HepG2 (cell line): ENCODE data around the gene PALMD. TPM values are rescaled to one million over a fixed set of nuclear protein-coding genes. Genes with fewer than 3 reads are reported as not detected.
A peak's percentile ranks its signal among the peaks of the same experiment; 100 is the strongest.

Experiments used
- ATAC-seq: fragments of 200-7000 bp; cut with Tn5 transposase; 3 replicates; pipeline ENCODE4 v1.9.1; 2020; ENCODE audit warnings: mild to moderate bottlenecking, moderate library complexity
- BruUV-seq: library from RNA; stranded (reverse); fragments of 400-500 nt; replicated peaks from 2 replicates; lab custom pipeline; 2021; lab: Mats Ljungman, UMichigan
- CTCF ChIA-PET: fragments of 300-600 bp; formaldehyde crosslinking; extraction: SDS; loops from one replicate; lab custom pipeline; 2021; ENCODE audit warnings: low total read pairs, inconsistent platforms, low intra/inter-chr PET ratio; lab: Yijun Ruan, JAX
- POLR2A ChIA-PET: fragments of 350-600 bp; sonication (Branson Sonifier 250); formaldehyde crosslinking; loops from one replicate; lab custom pipeline; 2020; ENCODE audit warnings: antibody characterized with exemption, inconsistent platforms; lab: Yijun Ruan, JAX
- DNase-seq: peaks from one replicate; pipeline ENCODE4 v3.0.0-alpha.2; 2015; ENCODE audit warnings: low spot score
- FAIRE-seq: peaks from 3 replicates; lab custom pipeline; 2011; peaks lifted over from hg19 to GRCh38; lab: Jason Lieb, UNC
- H2AFZ ChIP-seq: one replicate; pipeline ENCODE4 v1.6.1; 2011; ENCODE audit warnings: low read length, inconsistent platforms
- H3K27ac ChIP-seq: fragments of 300-600 bp; 3 replicates; pipeline ENCODE4 v1.8.0; 2011; ENCODE audit warnings: mixed run types, mild to moderate bottlenecking, mixed read lengths, low read length, inconsistent platforms; ENCODE audit not compliant: insufficient read depth; ENCODE audit errors: extremely low read length
- H3K27me3 ChIP-seq, 2 experiments: fragments of 200-600 bp in 1 of 2; 2 replicates in 1 of 2; 3 replicates in 1 of 2; pipeline versions ENCODE4 v1.6.0 to v1.8.0; 2011; ENCODE audit warnings: low read length in 2 of 2, mild to moderate bottlenecking in 2 of 2, moderate library complexity in 2 of 2, inconsistent platforms in 1 of 2; ENCODE audit not compliant: insufficient read depth in 2 of 2, control insufficient read depth in 1 of 2
- H3K36me3 ChIP-seq, 2 experiments: fragments of 200-600 bp in 1 of 2; replicated peaks in 1 of 2; 2 replicates in 1 of 2; 3 replicates in 1 of 2; pipeline versions ENCODE4 v1.5.1 to v1.8.0; 2011; ENCODE audit warnings: low read length in 2 of 2, inconsistent platforms in 1 of 2; ENCODE audit not compliant: insufficient read depth in 2 of 2, control insufficient read depth in 1 of 2
- H3K4me1 ChIP-seq: 2 replicates; pipeline ENCODE4 v1.5.1; 2012; ENCODE audit warnings: low read length, inconsistent platforms; ENCODE audit not compliant: insufficient read depth
- H3K4me2 ChIP-seq: 2 replicates; pipeline ENCODE4 v1.6.0; 2011; ENCODE audit warnings: low read depth, low read length, inconsistent platforms
- H3K4me3 ChIP-seq, 3 experiments: fragments of 200-600 bp in 1 of 3; sonication (generic), shearing (Covaris generic) in 1 of 3; replicated peaks in 1 of 3; 2 replicates each; pipeline ENCODE4 v1.5.1; 2011 to 2016; ENCODE audit warnings: low read length in 3 of 3, inconsistent platforms in 2 of 3, low read depth in 2 of 3, mild to moderate bottlenecking in 2 of 3, control low read depth in 1 of 3, mixed read lengths in 1 of 3; ENCODE audit not compliant: insufficient read depth in 1 of 3
- H3K79me2 ChIP-seq: one replicate; pipeline ENCODE4 v1.6.1; 2011; ENCODE audit warnings: low read length, inconsistent platforms; ENCODE audit not compliant: insufficient read depth
- H3K9ac ChIP-seq: 2 replicates; pipeline ENCODE4 v1.6.0; 2011; ENCODE audit warnings: mild to moderate bottlenecking, low read depth, low read length, inconsistent platforms; ENCODE audit not compliant: insufficient read depth
- H3K9me3 ChIP-seq: 2 replicates; pipeline ENCODE4 v1.5.1; 2012; ENCODE audit warnings: mild to moderate bottlenecking, low read length
- H4K20me1 ChIP-seq: 2 replicates; pipeline ENCODE4 v1.6.0; 2011; ENCODE audit warnings: inconsistent platforms, mild to moderate bottlenecking, low read length, moderate library complexity; ENCODE audit not compliant: insufficient read depth
- CEBPB ChIP-seq: IDR thresholded peaks from 2 replicates; pipeline ENCODE4 v1.6.1; 2011; ENCODE audit warnings: low read depth, low read length, improper control_type of control experiment, borderline replicate concordance
- KAT7 ChIP-seq: IDR thresholded peaks from 2 replicates; pipeline ENCODE4 v1.6.1; 2018; ENCODE audit warnings: borderline replicate concordance, missing compliant biosample characterization
- MTA3 ChIP-seq: sonication (generic); formaldehyde crosslinking; IDR thresholded peaks from 2 replicates; pipeline ENCODE4 v1.4.0; 2020; ENCODE audit warnings: missing genetic modification reagents
- RXRB ChIP-seq: IDR thresholded peaks from 2 replicates; pipeline ENCODE4 v1.6.1; 2016; ENCODE audit warnings: borderline replicate concordance, missing genetic modification reagents, missing compliant biosample characterization
- ZNF10 ChIP-seq: sonication (generic); formaldehyde crosslinking; IDR thresholded peaks from 2 replicates; pipeline ENCODE4 v1.4.0; 2020; ENCODE audit warnings: mild to moderate bottlenecking, low read depth, missing genetic modification reagents, borderline replicate concordance
- ZNF772 ChIP-seq: sonication (generic); formaldehyde crosslinking; IDR thresholded peaks from 2 replicates; pipeline ENCODE4 v1.5.0; 2020; ENCODE audit warnings: mild to moderate bottlenecking, missing genetic modification reagents
- whole genome bisulfite sequencing: methylation state at CpG from one replicate; pipeline ENCODE4 v1.1.6; 2017; ENCODE audit warnings: low lambda C conversion rate; 5-methylcytosine and 5-hydroxymethylcytosine counted together
- in situ Hi-C: cut with HindIII; loops from 2 replicates; pipeline ENCODE4 v1.10.0; 2017; ENCODE audit warnings: low pct_unique_long_range_greater_than_20kb; ENCODE audit not compliant: extremely low pct_ligation_motif_present
- intact Hi-C: fragments of 100-400 bp; cut with micrococcal nuclease; formaldehyde crosslinking; loops from one replicate; pipeline ENCODE4 v1.10.0; 2022; ENCODE audit not compliant: unreplicated experiment
- polyA plus RNA-seq, 8 experiments: library from polyadenylated mRNA; depleted of rRNA in 3 of 8; stranded (reverse) in 7 of 8; unstranded in 1 of 8; fragments of >200 nt; fragmentation: Illumina TruSeq in 4 of 8; extraction: Trizol in 4 of 8; gene quantifications; 2 replicates each; pipeline versions ENCODE4 v1.2.1 to v1.2.3, GENCODE V29; 2011 to 2016; ENCODE audit warnings: low read depth in 4 of 8, missing spikeins in 1 of 8, mixed read lengths in 1 of 8; ENCODE audit not compliant: insufficient read depth in 1 of 8
- total RNA-seq, 5 experiments: library from RNA; depleted of rRNA; stranded (reverse); fragments of >200 nt; fragmentation: Illumina TruSeq; extraction: Trizol; gene quantifications; 2 replicates each; pipeline ENCODE4 v1.2.3, GENCODE V29; 2016; ENCODE audit warnings: low read depth in 1 of 5
- TF ChIP-seq, protein P1 (sequence below): sonication (generic); formaldehyde crosslinking; IDR thresholded peaks from 2 replicates; pipeline ENCODE4 v1.5.0; 2020; ENCODE audit warnings: mild to moderate bottlenecking, missing genetic modification reagents, borderline replicate concordance
- TF ChIP-seq, protein P2 (sequence below): IDR thresholded peaks from 2 replicates; pipeline ENCODE4 v1.6.1; 2016; ENCODE audit warnings: mild to moderate bottlenecking
- TF ChIP-seq, protein P3 (sequence below): sonication (generic); formaldehyde crosslinking; IDR thresholded peaks from 2 replicates; pipeline ENCODE4 v1.4.0; 2020; ENCODE audit warnings: mild to moderate bottlenecking, missing genetic modification reagents, borderline replicate concordance

The PALMD gene
- total and polyA plus RNA-seq, 2 of the 13 experiments (the other 11 are each of a cell fraction or from before 2014, with no cell fraction given) = 5.5 to 31.1 TPM

DNA sequence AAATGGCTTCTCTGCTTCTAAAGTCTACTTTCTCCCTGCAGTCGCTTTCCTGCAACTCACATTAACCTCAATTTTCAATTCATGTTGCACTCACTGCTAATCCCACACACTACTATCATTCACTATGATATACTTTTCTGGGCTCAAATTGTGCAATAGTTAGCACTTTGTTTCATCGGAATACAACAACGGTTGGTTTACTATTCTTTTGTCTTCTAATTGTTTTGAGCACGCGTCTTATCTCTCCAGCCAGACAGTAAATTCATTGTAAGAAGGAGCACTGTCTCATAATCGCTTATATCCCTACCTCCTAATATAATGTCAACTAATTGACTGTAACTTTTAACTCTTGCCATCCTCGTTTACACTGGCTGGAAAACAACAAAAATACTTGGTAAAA lies 3.9 kb upstream of the PALMD start:
- ChIA-PET POLR2A (no interaction called here), CTCF (no interaction called here)
- intact Hi-C loops (no loop called here), in situ Hi-C loops (no loop called here)
- H3K27me3 ChIP-seq = no peaks in the 10 kb centered on the region; a peak in 1 of 5 replicates
- peaks cover 43% of the 10 kb centered on the region for H3K4me1 ChIP-seq
- H3K4me2 ChIP-seq = no peak overlapping the region
- no peaks in the 10 kb centered on the region for H4K20me1 ChIP-seq
- H3K79me2 ChIP-seq = peaks cover 7% of the 10 kb centered on the region
- H3K27ac ChIP-seq = no peak overlapping the region
- BruUV-seq = no TSS peak
- peak; percentile 49; the same call in 1 of the 2 replicates for TF ChIP-seq CEBPB
- no peak for TF ChIP-seq MTA3 (CRISPR knock-in tag)
- WGBS = 93% methylated on average over 7 of the region's 7 CpGs
- DNase-seq (no peak), ATAC-seq (no peak), FAIRE-seq (no peak)
- no peak overlapping the region for H2AFZ ChIP-seq
- no peaks in the 10 kb centered on the region for H3K9me3 ChIP-seq
- no peak overlapping the region for H3K4me3 ChIP-seq
- H3K9ac ChIP-seq = no peak overlapping the region
- H3K36me3 ChIP-seq = no peaks in the 10 kb centered on the region

DNA sequence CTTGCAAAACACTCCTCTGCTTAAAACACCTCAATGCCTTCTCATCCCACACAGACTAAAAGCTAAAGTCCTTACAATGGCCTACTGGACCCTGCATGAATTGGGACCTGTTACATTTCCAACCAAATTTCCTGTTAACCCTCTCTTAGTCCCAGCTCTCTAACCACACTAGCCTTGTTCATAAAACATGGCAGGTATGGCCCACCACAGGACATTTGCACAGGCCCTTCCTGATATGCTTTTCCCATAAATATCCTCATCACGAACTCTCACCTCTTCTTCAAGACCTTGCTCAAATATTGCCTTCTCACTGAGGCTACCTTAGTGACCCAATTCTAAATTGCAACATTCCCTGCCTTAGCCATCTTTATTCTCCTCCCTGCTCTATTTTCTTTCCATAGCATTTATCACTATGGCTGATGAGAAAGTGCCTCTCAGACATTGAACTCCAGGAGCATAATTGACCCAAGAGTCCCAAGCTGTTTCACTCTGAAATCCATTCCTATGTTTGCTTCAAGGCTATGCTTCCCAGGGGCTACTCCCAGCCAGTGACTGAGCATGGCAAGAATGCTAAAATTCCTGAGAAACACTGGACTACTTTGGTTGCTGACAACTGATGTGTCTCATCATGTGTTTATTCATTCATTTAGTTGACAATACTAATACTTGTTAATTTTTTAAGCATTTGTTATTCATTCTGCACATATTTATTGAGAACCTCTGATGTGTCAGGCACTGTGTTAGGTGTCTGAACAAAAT lies 2.7 kb upstream of the PALMD start:
- no TSS peak for BruUV-seq
- POLR2A ChIA-PET = no interaction called here
- intact Hi-C loops = no loop called here
- TF ChIP-seq, protein P1, sequence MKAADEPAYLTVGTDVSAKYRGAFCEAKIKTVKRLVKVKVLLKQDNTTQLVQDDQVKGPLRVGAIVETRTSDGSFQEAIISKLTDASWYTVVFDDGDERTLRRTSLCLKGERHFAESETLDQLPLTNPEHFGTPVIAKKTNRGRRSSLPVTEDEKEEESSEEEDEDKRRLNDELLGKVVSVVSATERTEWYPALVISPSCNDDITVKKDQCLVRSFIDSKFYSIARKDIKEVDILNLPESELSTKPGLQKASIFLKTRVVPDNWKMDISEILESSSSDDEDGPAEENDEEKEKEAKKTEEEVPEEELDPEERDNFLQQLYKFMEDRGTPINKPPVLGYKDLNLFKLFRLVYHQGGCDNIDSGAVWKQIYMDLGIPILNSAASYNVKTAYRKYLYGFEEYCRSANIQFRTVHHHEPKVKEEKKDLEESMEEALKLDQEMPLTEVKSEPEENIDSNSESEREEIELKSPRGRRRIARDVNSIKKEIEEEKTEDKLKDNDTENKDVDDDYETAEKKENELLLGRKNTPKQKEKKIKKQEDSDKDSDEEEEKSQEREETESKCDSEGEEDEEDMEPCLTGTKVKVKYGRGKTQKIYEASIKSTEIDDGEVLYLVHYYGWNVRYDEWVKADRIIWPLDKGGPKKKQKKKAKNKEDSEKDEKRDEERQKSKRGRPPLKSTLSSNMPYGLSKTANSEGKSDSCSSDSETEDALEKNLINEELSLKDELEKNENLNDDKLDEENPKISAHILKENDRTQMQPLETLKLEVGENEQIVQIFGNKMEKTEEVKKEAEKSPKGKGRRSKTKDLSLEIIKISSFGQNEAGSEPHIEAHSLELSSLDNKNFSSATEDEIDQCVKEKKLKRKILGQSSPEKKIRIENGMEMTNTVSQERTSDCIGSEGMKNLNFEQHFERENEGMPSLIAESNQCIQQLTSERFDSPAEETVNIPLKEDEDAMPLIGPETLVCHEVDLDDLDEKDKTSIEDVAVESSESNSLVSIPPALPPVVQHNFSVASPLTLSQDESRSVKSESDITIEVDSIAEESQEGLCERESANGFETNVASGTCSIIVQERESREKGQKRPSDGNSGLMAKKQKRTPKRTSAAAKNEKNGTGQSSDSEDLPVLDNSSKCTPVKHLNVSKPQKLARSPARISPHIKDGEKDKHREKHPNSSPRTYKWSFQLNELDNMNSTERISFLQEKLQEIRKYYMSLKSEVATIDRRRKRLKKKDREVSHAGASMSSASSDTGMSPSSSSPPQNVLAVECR = no peak
- TF ChIP-seq ZNF772 (no peak), ZNF10 (CRISPR knock-in tag) (no peak), KAT7 (CRISPR knock-in tag) (no peak), RXRB (CRISPR knock-in tag) (no peak)
- TF ChIP-seq, protein P2, sequence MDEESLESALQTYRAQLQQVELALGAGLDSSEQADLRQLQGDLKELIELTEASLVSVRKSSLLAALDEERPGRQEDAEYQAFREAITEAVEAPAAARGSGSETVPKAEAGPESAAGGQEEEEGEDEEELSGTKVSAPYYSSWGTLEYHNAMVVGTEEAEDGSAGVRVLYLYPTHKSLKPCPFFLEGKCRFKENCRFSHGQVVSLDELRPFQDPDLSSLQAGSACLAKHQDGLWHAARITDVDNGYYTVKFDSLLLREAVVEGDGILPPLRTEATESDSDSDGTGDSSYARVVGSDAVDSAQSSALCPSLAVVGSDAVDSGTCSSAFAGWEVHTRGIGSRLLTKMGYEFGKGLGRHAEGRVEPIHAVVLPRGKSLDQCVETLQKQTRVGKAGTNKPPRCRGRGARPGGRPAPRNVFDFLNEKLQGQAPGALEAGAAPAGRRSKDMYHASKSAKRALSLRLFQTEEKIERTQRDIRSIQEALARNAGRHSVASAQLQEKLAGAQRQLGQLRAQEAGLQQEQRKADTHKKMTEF (CRISPR knock-in tag) = no peak
- TF ChIP-seq, protein P3, sequence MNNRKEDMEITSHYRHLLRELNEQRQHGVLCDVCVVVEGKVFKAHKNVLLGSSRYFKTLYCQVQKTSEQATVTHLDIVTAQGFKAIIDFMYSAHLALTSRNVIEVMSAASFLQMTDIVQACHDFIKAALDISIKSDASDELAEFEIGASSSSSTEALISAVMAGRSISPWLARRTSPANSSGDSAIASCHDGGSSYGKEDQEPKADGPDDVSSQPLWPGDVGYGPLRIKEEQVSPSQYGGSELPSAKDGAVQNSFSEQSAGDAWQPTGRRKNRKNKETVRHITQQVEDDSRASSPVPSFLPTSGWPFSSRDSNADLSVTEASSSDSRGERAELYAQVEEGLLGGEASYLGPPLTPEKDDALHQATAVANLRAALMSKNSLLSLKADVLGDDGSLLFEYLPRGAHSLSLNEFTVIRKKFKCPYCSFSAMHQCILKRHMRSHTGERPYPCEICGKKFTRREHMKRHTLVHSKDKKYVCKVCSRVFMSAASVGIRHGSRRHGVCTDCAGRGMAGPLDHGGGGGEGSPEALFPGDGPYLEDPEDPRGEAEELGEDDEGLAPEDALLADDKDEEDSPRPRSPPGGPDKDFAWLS (CRISPR knock-in tag) = no peak

More for the DNA sequence above, 2.7 kb upstream of the PALMD start:
- Histone ChIP-seq H4K20me1 (no peaks in the 10 kb centered on the region), H3K27me3 (no peaks in the 10 kb centered on the region; a peak in 1 of 5 replicates), H3K9me3 (no peaks in the 10 kb centered on the region), H3K9ac (no peak overlapping the region), H3K4me2 (no peak overlapping the region), H3K79me2 (peaks cover 19% of the 10 kb centered on the region), H2AFZ (no peak overlapping the region), H3K4me3 (no peak overlapping the region), H3K27ac (no peak overlapping the region), H3K36me3 (no peaks in the 10 kb centered on the region), H3K4me1 (peaks cover 47% of the 10 kb centered on the region)
- CTCF ChIA-PET = no interaction called here
- ATAC-seq (no peak), FAIRE-seq (no peak), DNase-seq (no peak)
- WGBS = 97% methylated on average over 1 of the region's 1 CpG
- in situ Hi-C loops = no loop called here
